Measurements from ENCODE around the gene RRP1. TPM values are rescaled to one million over a fixed set of nuclear protein-coding genes. Genes with fewer than 3 reads are reported as not detected.

RRP1 gene
- total RNA-seq, 1 donor from 2014 or later = 18.2 TPM

- peaks cover 0 to 39% of the 10 kb centered on the region in 2 donors for H3K36me3 ChIP-seq
- no peak for DNase-seq (ENCODE audit: extremely low spot score in 2 of 2)
- intact Hi-C loops (cut with DNase I) = loop anchor here (10.0 kb wide), 1 partner anchor 47 kb away; no protein-coding TSS in a partner anchor
- peak overlapping the region; percentile 88 for H3K27ac ChIP-seq
- H3K4me3 ChIP-seq = peak overlapping the region; percentile 34 to 44
- no peaks in the 10 kb centered on the region for H3K9me3 ChIP-seq
- TF ChIP-seq POLR2A (IDR thresholded peaks at IDR 0.05) (no peak), POLR2AphosphoS5 (IDR thresholded peaks at IDR 0.05; ENCODE audit: insufficient read depth in 1 of 2, low read depth in 1 of 2) (peak; percentile 37 to 41), CTCF (IDR thresholded peaks at IDR 0.05) (no peak)
- H3K4me1 ChIP-seq = peaks cover 41% of the 10 kb centered on the region
- H3K27me3 ChIP-seq = no peaks in the 10 kb centered on the region
These were observed 31.2 kb upstream of the RRP1 start for GRCh38 chr21:43758111-43758641.

- Histone ChIP-seq H3K36me3 (peaks cover 0 to 33% of the 10 kb centered on the region in 2 donors), H3K27me3 (no peaks in the 10 kb centered on the region), H3K4me3 (peak overlapping the region; percentile 34 to 44), H3K4me1 (peaks cover 42% of the 10 kb centered on the region), H3K27ac (peak overlapping the region; percentile 88), H3K9me3 (no peaks in the 10 kb centered on the region)
- intact Hi-C loops (cut with DNase I) = loop anchor here (10.0 kb wide), 1 partner anchor 46 kb away; no protein-coding TSS in a partner anchor
- no peak for TF ChIP-seq POLR2AphosphoS5 (IDR thresholded peaks at IDR 0.05; ENCODE audit: insufficient read depth in 1 of 2, low read depth in 1 of 2)
- no peak for TF ChIP-seq CTCF (IDR thresholded peaks at IDR 0.05)
- no peak for TF ChIP-seq POLR2A (IDR thresholded peaks at IDR 0.05)
- no peak for DNase-seq (ENCODE audit: extremely low spot score in 2 of 2)
These were observed 30.6 kb upstream of the RRP1 start for GRCh38 chr21:43758811-43759210.

- Histone ChIP-seq H3K4me1 (peaks cover 51% of the 10 kb centered on the region), H3K36me3 (peaks cover 0 to 26% of the 10 kb centered on the region in 2 donors), H3K4me3 (no peak overlapping the region), H3K9me3 (no peaks in the 10 kb centered on the region), H3K27me3 (no peaks in the 10 kb centered on the region), H3K27ac (peak overlapping the region; percentile 88)
- DNase-seq (ENCODE audit: extremely low spot score in 2 of 2) = no peak
- intact Hi-C loops (cut with DNase I) = loop anchor here (10.0 kb wide), 1 partner anchor 45 kb away; no protein-coding TSS in a partner anchor
- TF ChIP-seq POLR2AphosphoS5 (IDR thresholded peaks at IDR 0.05; ENCODE audit: insufficient read depth in 1 of 2, low read depth in 1 of 2) = no peak
- no peak for TF ChIP-seq CTCF (IDR thresholded peaks at IDR 0.05)
- TF ChIP-seq POLR2A (IDR thresholded peaks at IDR 0.05) = no peak
These were observed 29.7 kb upstream of the RRP1 start for GRCh38 chr21:43759651-43760050.

- peaks cover 0 to 18% of the 10 kb centered on the region in 2 donors for H3K36me3 ChIP-seq
These were observed 28.9 kb upstream of the RRP1 start for GRCh38 chr21:43760391-43760958.

More at GRCh38 chr21:43760391-43760958, 28.9 kb upstream of the RRP1 start:
- Histone ChIP-seq H3K27ac (no peak overlapping the region), H3K9me3 (no peaks in the 10 kb centered on the region), H3K4me3 (no peak overlapping the region), H3K27me3 (no peaks in the 10 kb centered on the region), H3K4me1 (peaks cover 59% of the 10 kb centered on the region)
- intact Hi-C loops (cut with DNase I) = no loop called here
- TF ChIP-seq CTCF (IDR thresholded peaks at IDR 0.05) = no peak
- TF ChIP-seq POLR2AphosphoS5 (IDR thresholded peaks at IDR 0.05; ENCODE audit: insufficient read depth in 1 of 2, low read depth in 1 of 2) = no peak
- no peak for TF ChIP-seq POLR2A (IDR thresholded peaks at IDR 0.05)
- no peak for DNase-seq (ENCODE audit: extremely low spot score in 2 of 2)

All from vagina (tissue), 2 donors.